ENCODE results near the gene ADNP2. TPM values are rescaled to one million over a fixed set of nuclear protein-coding genes. Genes with fewer than 3 reads are reported as not detected.

Gene ADNP2
- total and polyA plus RNA-seq, 2 of the 4 experiments (the other 2 are of a cell fraction) = 5.6 to 18.3 TPM

GRCh38 chr18:80095414-80095813, 13.6 kb upstream of the ADNP2 start:
- no peak overlapping the region for H3K27ac ChIP-seq (ENCODE audit: insufficient read depth, low read length)
- H3K9ac ChIP-seq (ENCODE audit: low read depth, low read length) = no peak overlapping the region
- no peak overlapping the region for H2AK9ac ChIP-seq (replicated peaks; ENCODE audit: low read depth, low read length, poor library complexity)
- H2BK20ac ChIP-seq (ENCODE audit: low read depth, low read length) = no peak overlapping the region
- H2BK15ac ChIP-seq (ENCODE audit: low read depth, low read length) = no peak overlapping the region
- 60% methylated on average over 1 of the region's 7 CpGs; no CpG with 5 or more reads in 1 of the 2 experiments for WGBS, 2 experiments (ENCODE audit: extremely low coverage in 2 of 2, insufficient read length in 1 of 2)
- H4K8ac ChIP-seq (ENCODE audit: low read depth in 2 of 2, low read length in 2 of 2) = no peak overlapping the region
- H2BK120ac ChIP-seq (ENCODE audit: low read depth, low read length) = no peak overlapping the region
- H3K9me1 ChIP-seq (ENCODE audit: insufficient read depth, low read length) = no peaks in the 10 kb centered on the region
- H3K23ac ChIP-seq (ENCODE audit: low read depth, low read length) = no peak overlapping the region
- intact Hi-C loops (cut with micrococcal nuclease) = no loop called here
- BruUV-seq (replicated peaks) = no TSS peak
- ChIA-PET CTCF (no interaction called here), POLR2A (ENCODE audit: unreplicated experiment) (no interaction called here)
- H3K36me3 ChIP-seq (ENCODE audit: control insufficient read depth, insufficient read depth, low read length) = no peaks in the 10 kb centered on the region
- H3K9me3 ChIP-seq (ENCODE audit: control insufficient read depth, insufficient read depth, low read length) = peaks cover 5% of the 10 kb centered on the region
- no peak for ATAC-seq (ENCODE audit: low read depth)
- no peak overlapping the region for H3K14ac ChIP-seq (replicated peaks; ENCODE audit: low read depth, low read length)
- no peaks in the 10 kb centered on the region for H3K4me1 ChIP-seq (ENCODE audit: control insufficient read depth, insufficient read depth, low read length)
- H3K4me2 ChIP-seq (ENCODE audit: low read depth, low read length) = no peak overlapping the region
- TF ChIP-seq RAD21 (IDR thresholded peaks at IDR 0.05; ENCODE audit: low read length) = no peak
- TF ChIP-seq, protein P1, sequence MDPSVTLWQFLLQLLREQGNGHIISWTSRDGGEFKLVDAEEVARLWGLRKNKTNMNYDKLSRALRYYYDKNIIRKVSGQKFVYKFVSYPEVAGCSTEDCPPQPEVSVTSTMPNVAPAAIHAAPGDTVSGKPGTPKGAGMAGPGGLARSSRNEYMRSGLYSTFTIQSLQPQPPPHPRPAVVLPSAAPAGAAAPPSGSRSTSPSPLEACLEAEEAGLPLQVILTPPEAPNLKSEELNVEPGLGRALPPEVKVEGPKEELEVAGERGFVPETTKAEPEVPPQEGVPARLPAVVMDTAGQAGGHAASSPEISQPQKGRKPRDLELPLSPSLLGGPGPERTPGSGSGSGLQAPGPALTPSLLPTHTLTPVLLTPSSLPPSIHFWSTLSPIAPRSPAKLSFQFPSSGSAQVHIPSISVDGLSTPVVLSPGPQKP (IDR thresholded peaks at IDR 0.05; ENCODE audit: borderline replicate concordance, low read depth, low read length) = no peak
- TF ChIP-seq CEBPB (IDR thresholded peaks at IDR 0.05; ENCODE audit: low read depth, low read length) = no peak
- no peak for TF ChIP-seq USF2 (IDR thresholded peaks at IDR 0.05; ENCODE audit: low read depth, low read length)
- TF ChIP-seq SMC3 (IDR thresholded peaks at IDR 0.05; ENCODE audit: low read depth, low read length) = no peak
- TF ChIP-seq FOS (IDR thresholded peaks at IDR 0.05; ENCODE audit: low read depth, low read length) = no peak
- TF ChIP-seq MXI1 (IDR thresholded peaks at IDR 0.05; ENCODE audit: borderline replicate concordance, low read depth, low read length) = no peak
- TF ChIP-seq CHD1 (IDR thresholded peaks at IDR 0.05; ENCODE audit: low read depth, low read length) = no peak
- TF ChIP-seq CTCF (conservative IDR thresholded peaks at IDR 0.05; ENCODE audit: low read depth, low read length) = no peak
- TF ChIP-seq RFX5 (IDR thresholded peaks at IDR 0.05; ENCODE audit: low read depth, low read length) = no peak
- no peak for TF ChIP-seq RCOR1 (IDR thresholded peaks at IDR 0.05; ENCODE audit: insufficient replicate concordance, low read length)
- no peak for TF ChIP-seq NFE2L2 (IDR thresholded peaks at IDR 0.05; ENCODE audit: low read depth, low read length)
- no peak for TF ChIP-seq BHLHE40 (IDR thresholded peaks at IDR 0.05; ENCODE audit: low read depth, low read length)
- TF ChIP-seq MAZ (IDR thresholded peaks at IDR 0.05; ENCODE audit: borderline replicate concordance, low read depth, low read length) = no peak
- no peak for TF ChIP-seq POLR2A (IDR thresholded peaks at IDR 0.05; ENCODE audit: low read depth, low read length)
- no peak for TF ChIP-seq MAFK (IDR thresholded peaks at IDR 0.05; ENCODE audit: low read depth, low read length)
- no peak overlapping the region for H3K56ac ChIP-seq (ENCODE audit: extremely low read depth, insufficient read depth, low read length)
- H2BK5ac ChIP-seq (ENCODE audit: low read depth, low read length, poor library complexity, severe bottlenecking) = no peak overlapping the region
- DNase-seq = no peak
- H3K27me3 ChIP-seq (ENCODE audit: control insufficient read depth, insufficient read depth, low read length) = no peaks in the 10 kb centered on the region; the same call in 1 of the 2 replicates
- H2AK5ac ChIP-seq (ENCODE audit: low read depth, low read length) = no peak overlapping the region
- no peak overlapping the region for H3K18ac ChIP-seq (ENCODE audit: low read depth, low read length)
- H2AFZ ChIP-seq (replicated peaks; ENCODE audit: low read length, poor library complexity) = no peak overlapping the region
- H4K20me1 ChIP-seq (ENCODE audit: insufficient read depth, low read length) = no peaks in the 10 kb centered on the region
- no peak overlapping the region for H3K4me3 ChIP-seq (ENCODE audit: insufficient read depth, low read depth, low read length)
- no peaks in the 10 kb centered on the region for H3K79me1 ChIP-seq (ENCODE audit: low read depth in 1 of 2, low read length in 2 of 2)
- H4K5ac ChIP-seq (ENCODE audit: low read depth, low read length) = no peak overlapping the region
- dilution Hi-C loops (cut with HindIII; ENCODE audit: low sequenced_read_pairs, unreplicated experiment) = no loop called here
- no peak overlapping the region for H4K91ac ChIP-seq (ENCODE audit: insufficient read depth, low read depth, low read length)
- H3K4ac ChIP-seq (ENCODE audit: low read depth, low read length) = no peak overlapping the region
- in situ Hi-C loops (cut with MboI; ENCODE audit: low sequenced_read_pairs) = no loop called here

All from IMR-90 (cell line).